ENCODE data around the gene TMEM41B.
"Not testable (repeated sequence)": the region's sequence is repeated elsewhere in the genome, so short reads cannot be mapped to it uniquely, and the experiment has no call there.

TMEM41B gene

GRCh38 chr11:9251311-9251710 lies 63.1 kb downstream of the TMEM41B start:
- H3K27me3 Mint-ChIP-seq, result no peaks in the 10 kb centered on the region
- ATAC-seq (peak; percentile 54), DNase-seq (no peak)
- H3K4me3 Mint-ChIP-seq, result peak overlapping the region; percentile 46 to 50
- H3K9me3 Mint-ChIP-seq, result no peaks in the 10 kb centered on the region
- H3K4me1 Mint-ChIP-seq, result peaks cover 65% of the 10 kb centered on the region
- H3K27ac Mint-ChIP-seq, result no peak overlapping the region

GRCh38 chr11:9250139-9250582 lies 64.2 kb downstream of the TMEM41B start:
- no peaks in the 10 kb centered on the region for H3K27me3 Mint-ChIP-seq
- no peaks in the 10 kb centered on the region for H3K9me3 Mint-ChIP-seq
- peaks cover 71% of the 10 kb centered on the region for H3K4me1 Mint-ChIP-seq
- ATAC-seq (peak; percentile 93), DNase-seq (peak; percentile 30 to 57)
- H3K27ac Mint-ChIP-seq, result peak overlapping the region; percentile 49 to 51
- peak overlapping the region; percentile 46 to 65 for H3K4me3 Mint-ChIP-seq

- H3K27ac Mint-ChIP-seq, result peak overlapping the region in 1 of 2 donors; percentile 74
- DNase-seq (no peak), ATAC-seq (no peak)
- peak overlapping the region in 1 of 2 donors; percentile 35 for H3K4me3 Mint-ChIP-seq
- no peaks in the 10 kb centered on the region for H3K27me3 Mint-ChIP-seq
- H3K4me1 Mint-ChIP-seq, result peaks cover 71% of the 10 kb centered on the region
- no peaks in the 10 kb centered on the region for H3K9me3 Mint-ChIP-seq
These were observed 65.1 kb downstream of the TMEM41B start for GRCh38 chr11:9249252-9249651.

- no peaks in the 10 kb centered on the region for H3K9me3 Mint-ChIP-seq
- no peak for DNase-seq
- H3K4me1 Mint-ChIP-seq, result peaks cover 70% of the 10 kb centered on the region
- H3K4me3 Mint-ChIP-seq, result no peak overlapping the region
- no peaks in the 10 kb centered on the region for H3K27me3 Mint-ChIP-seq
- ATAC-seq, result no peak
- H3K27ac Mint-ChIP-seq, result no peak overlapping the region
These were observed 66.5 kb downstream of the TMEM41B start for GRCh38 chr11:9247863-9248262.

GRCh38 chr11:9236242-9236641 lies 78.2 kb downstream of the TMEM41B start:
- not testable (repeated sequence) for H3K4me3 Mint-ChIP-seq, H3K27ac Mint-ChIP-seq, DNase-seq, H3K27me3 Mint-ChIP-seq, ATAC-seq
- H3K4me1 Mint-ChIP-seq, result peaks cover 60% of the 10 kb centered on the region
- H3K9me3 Mint-ChIP-seq, result peaks cover 0 to 11% of the 10 kb centered on the region in 2 donors

- ATAC-seq (no peak), DNase-seq (no peak)
- H3K27ac Mint-ChIP-seq, result no peak overlapping the region
- no peak overlapping the region for H3K4me3 Mint-ChIP-seq
- H3K9me3 Mint-ChIP-seq, result peaks cover 0 to 11% of the 10 kb centered on the region in 2 donors
- H3K4me1 Mint-ChIP-seq, result peaks cover 75% of the 10 kb centered on the region
- H3K27me3 Mint-ChIP-seq, result no peaks in the 10 kb centered on the region
These were observed 81.9 kb downstream of the TMEM41B start for GRCh38 chr11:9232482-9232881.

GRCh38 chr11:9231848-9232177 lies 82.6 kb downstream of the TMEM41B start:
- H3K27me3 Mint-ChIP-seq, result no peaks in the 10 kb centered on the region
- ATAC-seq, result peak; percentile 48
- DNase-seq, result no peak
- H3K27ac Mint-ChIP-seq, result peak overlapping the region; percentile 23 to 68
- peaks cover 0 to 11% of the 10 kb centered on the region in 2 donors for H3K9me3 Mint-ChIP-seq
- H3K4me3 Mint-ChIP-seq, result peak overlapping the region; percentile 72 to 79
- H3K4me1 Mint-ChIP-seq, result peaks cover 80% of the 10 kb centered on the region
